Heart right ventricle (tissue), 16 donors: ENCODE results near the gene CALML6. TPM values are rescaled to one million over a fixed set of nuclear protein-coding genes. Genes with fewer than 3 reads are reported as not detected.

Experiments
- ATAC-seq, 8 donors: fragments of 200-7000 bp; cut with Tn5 transposase; one replicate each; pipeline ENCODE4 v1.9.1; 2020; ENCODE audit warnings: mild to moderate bottlenecking in 8 of 8, moderate library complexity in 8 of 8, moderate number of reproducible peaks in 1 of 8
- DNase-seq, 2 donors: peaks; one replicate each; pipeline ENCODE4 v3.0.0-alpha.2; 2020
- H3K27ac ChIP-seq, 10 donors: fragments of 200-600 bp; sonication (generic) in 2 of 10; one replicate each; pipeline versions ENCODE4 v1.5.0 to v1.8.0; 2020 to 2022; ENCODE audit warnings: mild to moderate bottlenecking in 3 of 10
- H3K27me3 ChIP-seq, 7 donors: fragments of 200-600 bp; one replicate each; pipeline ENCODE4 v1.8.0; 2021 to 2022; ENCODE audit warnings: mild to moderate bottlenecking in 2 of 7
- H3K36me3 ChIP-seq, 9 donors: fragments of 200-600 bp; sonication (generic) in 1 of 9; one replicate each; pipeline versions ENCODE4 v1.5.0 to v1.8.0; 2020 to 2022; ENCODE audit warnings: mild to moderate bottlenecking in 2 of 9
- H3K4me1 ChIP-seq, 9 donors: fragments of 200-600 bp; sonication (generic) in 1 of 9; one replicate each; pipeline versions ENCODE4 v1.5.0 to v1.8.0; 2020 to 2022; ENCODE audit warnings: mild to moderate bottlenecking in 4 of 9
- H3K4me3 ChIP-seq, 10 donors: fragments of 200-600 bp; sonication (generic) in 2 of 10; one replicate each; pipeline versions ENCODE4 v1.5.0 to v1.8.0; 2020 to 2022; ENCODE audit warnings: mild to moderate bottlenecking in 7 of 10, moderate library complexity in 2 of 10
- H3K9me3 ChIP-seq, 11 donors: fragments of 200-600 bp in 10 of 11; sonication (generic) in 2 of 11; one replicate each; pipeline versions ENCODE4 v1.5.0 to v1.8.0; 2013 to 2022; ENCODE audit warnings: mild to moderate bottlenecking in 2 of 11, control low read depth in 1 of 11, moderate library complexity in 1 of 11
- WGBS, 2 donors: extraction: QIAGEN DNeasy Blood & Tissue Kit; methylation state at CpG; one replicate each; pipeline ENCODE4 v1.1.7; 2013; ENCODE audit warnings: inconsistent platforms in 1 of 2; 5-methylcytosine and 5-hydroxymethylcytosine counted together
- intact Hi-C, 10 donors: fragments of 100-400 bp; cut with DNase I; formaldehyde crosslinking; loops; one replicate each; pipeline versions ENCODE4 v1.11.1 to v1.14.2; 2022
- polyA plus RNA-seq, 2 donors: library from polyadenylated mRNA; stranded (reverse); fragments of 200-250 nt; gene quantifications; one replicate each; pipeline ENCODE4 v1.2.3, GENCODE V29; 2013
- total RNA-seq, 10 donors: library from RNA; stranded (reverse); fragmentation: NEBNext Ultra II Directional in 3 of 10; extraction: Animal tissue kit (Norgen Biotek cat#: 25700) in 3 of 10; gene quantifications; one replicate each; pipeline versions ENCODE4 v1.2.1 to v1.2.4, GENCODE V29; 2021 to 2023
- TF ChIP-seq, protein P1 (sequence below), 9 donors: fragments of 200-600 bp; sonication (generic) in 2 of 9; IDR thresholded peaks; one replicate each; pipeline versions ENCODE4 v1.5.0 to v1.8.0; 2021 to 2022; ENCODE audit warnings: antibody characterized with exemption in 9 of 9, mild to moderate bottlenecking in 5 of 9, moderate library complexity in 1 of 9
- donor health status: Arrhythmogenic right ventricular cardiomyopathy.
- donor health status: ischemic (EF 13 %, LVEDD 7.1; RV severe dilation, severe dysfunction).
- donor health status: healthy with polysubstance abuse.
- donor health status: DM: no; HTN: yes; CAD: no.
- donor health status: DM: no; HTN: no; CAD: no.
- donor health status: ischemic (EF 25% LVEDD 6.9; RV normal size, moderate dysfunction).
- donor health status: ischemic (EF 25% LVEDD 5.7; RV mildly dilated, moderate dysfunction).
- donor health status: healthy.
- donor health status: DM: yes; HTN: yes; CAD: no.
- donor health status: Ischemic cardiomyopathy.
- donor health status: ischemic (EF 35%, LVEDD 5.7; RV mildly dilated, moderate dysfunction).
- donor health status: nonischemic (EF 11% LVEDD 7.7; RV severe dilation, severe dysfunction).
- donor health status: DM: yes; HTN: yes; CAD: no.
- donor health status: PGD.
- donor health status: ischemic (EF 29% LVEDD 5.4; RV normal size, mild dysfunction).
- donor health status: nonischemic (EF 23%, LVEDD 6.1; RV moderate dilation, normal function).

CALML6 gene
- total and polyA plus RNA-seq, 12 donors, result 0.09 to 0.88 (median 0.20) TPM; not detected in 8

- Histone ChIP-seq H3K27me3 (no peaks in the 10 kb centered on the region), H3K4me3 (no peak overlapping the region), H3K27ac (peak overlapping the region in 4 of 10 donors; percentile 94 to 99 (median 96)), H3K4me1 (peaks cover 26 to 60% (median 48%) of the 10 kb centered on the region in 9 donors), H3K9me3 (no peaks in the 10 kb centered on the region), H3K36me3 (no peaks in the 10 kb centered on the region)
- WGBS, 2 donors, result 90 to 91% methylated on average over 7 of the region's 7 CpGs
- ATAC-seq (no peak), DNase-seq (no peak)
- TF ChIP-seq, protein P1, sequence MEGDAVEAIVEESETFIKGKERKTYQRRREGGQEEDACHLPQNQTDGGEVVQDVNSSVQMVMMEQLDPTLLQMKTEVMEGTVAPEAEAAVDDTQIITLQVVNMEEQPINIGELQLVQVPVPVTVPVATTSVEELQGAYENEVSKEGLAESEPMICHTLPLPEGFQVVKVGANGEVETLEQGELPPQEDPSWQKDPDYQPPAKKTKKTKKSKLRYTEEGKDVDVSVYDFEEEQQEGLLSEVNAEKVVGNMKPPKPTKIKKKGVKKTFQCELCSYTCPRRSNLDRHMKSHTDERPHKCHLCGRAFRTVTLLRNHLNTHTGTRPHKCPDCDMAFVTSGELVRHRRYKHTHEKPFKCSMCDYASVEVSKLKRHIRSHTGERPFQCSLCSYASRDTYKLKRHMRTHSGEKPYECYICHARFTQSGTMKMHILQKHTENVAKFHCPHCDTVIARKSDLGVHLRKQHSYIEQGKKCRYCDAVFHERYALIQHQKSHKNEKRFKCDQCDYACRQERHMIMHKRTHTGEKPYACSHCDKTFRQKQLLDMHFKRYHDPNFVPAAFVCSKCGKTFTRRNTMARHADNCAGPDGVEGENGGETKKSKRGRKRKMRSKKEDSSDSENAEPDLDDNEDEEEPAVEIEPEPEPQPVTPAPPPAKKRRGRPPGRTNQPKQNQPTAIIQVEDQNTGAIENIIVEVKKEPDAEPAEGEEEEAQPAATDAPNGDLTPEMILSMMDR (IDR thresholded peaks at IDR 0.05), result no peak
- intact Hi-C loops, result loop anchor here in 6 of 10 donors (5.0 to 10.0 kb wide), 5 partner anchors 35 to 115 kb away; partner anchors contain the start of gene NADK (in 2 of the 6)
Measured at GRCh38 chr1:1892763-1893120, 22.3 kb upstream of the CALML6 start.

- H3K4me1 ChIP-seq, result peaks cover 25 to 53% (median 43%) of the 10 kb centered on the region in 9 donors
Measured at GRCh38 chr1:1893291-1893985, 21.6 kb upstream of the CALML6 start.

GRCh38 chr1:1893997-1894353 is 21.1 kb upstream of the CALML6 start:
- DNase-seq, result no peak
- H3K9me3 ChIP-seq, result no peaks in the 10 kb centered on the region
- peaks cover 23 to 47% (median 37%) of the 10 kb centered on the region in 9 donors for H3K4me1 ChIP-seq
- ATAC-seq, result no peak
- intact Hi-C loops, result loop anchor here in 6 of 10 donors (5.0 to 10.0 kb wide), 5 partner anchors 37 to 117 kb away; partner anchors contain the start of gene NADK (in 2 of the 6)
- no peak overlapping the region for H3K4me3 ChIP-seq
- WGBS, 2 donors, result 82 to 98% methylated on average over 2 of the region's 2 CpGs
- no peaks in the 10 kb centered on the region for H3K36me3 ChIP-seq
- H3K27me3 ChIP-seq, result no peaks in the 10 kb centered on the region
- peak overlapping the region in 4 of 10 donors; percentile 26 to 61 (median 44) for H3K27ac ChIP-seq
- TF ChIP-seq, protein P1 (IDR thresholded peaks at IDR 0.05), result no peak

More at GRCh38 chr1:1893291-1893985, 21.6 kb upstream of the CALML6 start:
- no peaks in the 10 kb centered on the region for H3K9me3 ChIP-seq
- H3K36me3 ChIP-seq, result no peaks in the 10 kb centered on the region
- H3K27me3 ChIP-seq, result no peaks in the 10 kb centered on the region
- ATAC-seq (no peak), DNase-seq (no peak)
- TF ChIP-seq, protein P1 (IDR thresholded peaks at IDR 0.05), result no peak
- no peak overlapping the region for H3K4me3 ChIP-seq
- no peak overlapping the region for H3K27ac ChIP-seq
- intact Hi-C loops, result loop anchor here in 6 of 10 donors (5.0 to 10.0 kb wide), 5 partner anchors 36 to 116 kb away; partner anchors contain the start of gene NADK (in 2 of the 6)
- WGBS, 2 donors, result 88% methylated on average over 19 of the region's 19 CpGs

DNA sequence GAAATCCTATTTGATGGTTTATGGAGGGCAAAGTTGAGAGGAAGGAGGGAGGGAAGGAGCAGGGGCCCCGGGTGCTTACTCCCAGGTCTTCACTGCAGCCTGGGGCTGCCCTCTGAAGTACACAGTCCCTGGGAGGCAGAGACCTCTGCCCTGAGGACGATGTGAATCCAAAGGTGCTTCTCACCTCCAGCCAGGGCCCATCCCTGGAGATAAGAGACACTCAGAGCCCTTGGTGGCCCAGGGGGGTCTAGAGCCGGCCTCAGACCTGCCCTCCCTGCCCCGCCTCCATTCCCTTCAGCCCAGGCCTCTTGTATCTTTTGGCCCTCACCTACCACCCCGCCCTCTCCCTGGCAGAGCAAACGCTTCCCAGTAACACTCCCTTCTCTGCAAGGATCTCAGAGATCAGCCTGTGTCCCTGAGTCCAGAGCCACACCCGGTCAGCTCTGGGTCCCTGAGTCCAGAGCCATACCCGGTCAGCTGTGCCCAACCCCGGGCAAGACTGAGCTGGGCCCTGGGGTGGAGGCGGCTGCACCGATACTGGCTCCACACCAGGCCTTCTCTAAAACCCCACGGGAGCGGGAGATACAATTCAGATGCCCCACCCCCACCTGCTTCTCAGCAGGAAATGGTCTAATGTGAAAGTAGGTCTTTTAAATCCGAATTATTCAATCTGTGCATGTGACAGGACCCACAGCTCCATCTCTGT is 20.6 kb upstream of the CALML6 start:
- TF ChIP-seq, protein P1 (IDR thresholded peaks at IDR 0.05), result no peak
- DNase-seq (peak; percentile 50 to 62), ATAC-seq (peak in 6 of 8 donors; percentile 5 to 54 (median 27))
- H3K4me1 ChIP-seq, result peaks cover 19 to 42% (median 32%) of the 10 kb centered on the region in 9 donors
- 12 to 17% methylated on average over 14 of the region's 14 CpGs for WGBS, 2 donors
- H3K27ac ChIP-seq, result peak overlapping the region in 5 of 10 donors; percentile 26 to 61 (median 44)
- H3K27me3 ChIP-seq, result no peaks in the 10 kb centered on the region
- no peaks in the 10 kb centered on the region for H3K9me3 ChIP-seq
- no peaks in the 10 kb centered on the region for H3K36me3 ChIP-seq
- intact Hi-C loops, result loop anchor here in 6 of 10 donors (5.0 to 10.0 kb wide), 5 partner anchors 37 to 117 kb away; partner anchors contain the start of gene NADK (in 2 of the 6)
- H3K4me3 ChIP-seq, result peak overlapping the region in 4 of 10 donors; percentile 5 to 36 (median 20)
